ENCODE results near the gene C19orf47. TPM values are rescaled to one million over a fixed set of nuclear protein-coding genes. Genes with fewer than 3 reads are reported as not detected.

C19orf47 gene
- total RNA-seq, 1 donor from 2014 or later: 215 TPM

GRCh38 chr19:40273469-40274360 is 74.5 kb downstream of the C19orf47 start:
- DNase-seq (peak; percentile 62), ATAC-seq (peak; percentile 62)
- intact Hi-C loops (cut with micrococcal nuclease): no loop called here

DNA sequence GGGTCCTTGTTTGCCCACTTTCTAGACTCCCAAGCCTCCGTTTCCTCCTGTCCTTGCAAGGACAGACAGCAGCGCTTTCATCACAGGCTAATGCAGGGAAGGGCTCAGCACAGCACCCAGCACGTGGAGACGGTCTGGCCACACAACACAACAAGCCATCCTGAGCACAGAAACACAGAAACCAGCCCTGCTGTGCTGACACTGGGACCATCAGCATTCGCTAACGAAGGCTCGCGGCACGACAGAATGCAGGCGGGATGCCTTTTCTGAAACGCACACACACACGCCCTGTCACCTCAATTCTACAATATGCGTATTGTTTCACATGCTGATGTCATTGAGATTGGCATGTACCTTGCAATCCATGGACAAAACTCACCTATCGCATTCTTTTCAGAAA is 75.9 kb downstream of the C19orf47 start:
- no peak for ATAC-seq
- intact Hi-C loops (cut with micrococcal nuclease): no loop called here
- DNase-seq: no peak

DNA sequence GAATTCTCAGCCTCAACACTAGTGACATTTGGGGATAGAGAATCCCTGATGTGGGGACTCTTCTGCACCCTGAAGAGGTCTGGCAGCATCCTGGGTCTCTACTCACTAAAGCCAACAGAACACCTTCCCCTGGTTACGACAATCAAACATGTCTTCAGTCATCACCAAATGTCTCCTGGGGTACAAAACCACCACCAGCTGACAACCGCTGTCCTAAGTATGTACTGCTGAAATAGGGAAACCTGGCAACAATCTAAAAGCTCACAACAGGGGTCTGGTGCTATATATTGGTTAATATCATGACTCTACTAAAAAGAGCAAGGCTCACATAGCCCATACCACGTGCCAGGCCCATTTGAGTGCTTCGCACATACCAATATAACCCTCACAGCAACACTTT is 76.5 kb downstream of the C19orf47 start:
- ATAC-seq: no peak
- no peak for DNase-seq
- intact Hi-C loops (cut with micrococcal nuclease): no loop called here

GRCh38 chr19:40270362-40271089 is 77.7 kb downstream of the C19orf47 start:
- no peak for ATAC-seq
- no peak for DNase-seq
- intact Hi-C loops (cut with micrococcal nuclease): no loop called here

Small RNAs within 50 kb of the gene (microRNA-seq; reads per million reads assigned to microRNA genes)
- gene MIR641 (ENCODE audit: borderline number of aligned reads) (10.8 reads per million, percentile 7 among the genes with 10 or more reads in this experiment), gene MIR6796 (ENCODE audit: borderline number of aligned reads) (not detected)

Other genes with a start within 250 kb of the C19orf47 start
- 19.6 TPM for gene MAP3K10, start 157.0 kb downstream of the C19orf47 start, total RNA-seq
- gene TTC9B, start 130.0 kb downstream of the C19orf47 start, total RNA-seq: not detected
- not detected for gene CCNP, start 121.7 kb downstream of the C19orf47 start, total RNA-seq
- 135 TPM for gene AKT2, start 63.1 kb downstream of the C19orf47 start, total RNA-seq
- gene PLD3, start 298 bp upstream of the C19orf47 start, total RNA-seq: 161 TPM
- not detected for gene HIPK4, start 41.8 kb upstream of the C19orf47 start, total RNA-seq
- gene PRX, start 65.0 kb upstream of the C19orf47 start, total RNA-seq: 4.1 TPM
- 8.9 TPM for gene SERTAD1, start 77.6 kb upstream of the C19orf47 start, total RNA-seq
- gene SERTAD3, start 95.9 kb upstream of the C19orf47 start, total RNA-seq: 23.4 TPM
- gene BLVRB, start 117.3 kb upstream of the C19orf47 start, total RNA-seq: 120 TPM
- gene SPTBN4, start 118.6 kb upstream of the C19orf47 start, total RNA-seq: 4.8 TPM
- gene SHKBP1, start 228.5 kb upstream of the C19orf47 start, total RNA-seq: 16.4 TPM